SU-DHL-6 (cell line): ENCODE measurements around the gene NOTCH3.

Experiments used
- H2AFZ ChIP-seq: fragments of 200-600 bp; sonication (generic); 2 replicates; pipeline ENCODE4 v1.6.1; 2014; ENCODE audit warnings: low read depth, mild to moderate bottlenecking, moderate library complexity, mixed read lengths, antibody characterized with exemption, low read length; ENCODE audit not compliant: severe bottlenecking
- H3F3A ChIP-seq: fragments of 200-600 bp; shearing (Covaris generic); 2 replicates; pipeline ENCODE4 v1.6.0; 2016; ENCODE audit warnings: antibody characterized with exemption, mild to moderate bottlenecking; ENCODE audit not compliant: insufficient read depth
- H3K27ac ChIP-seq: fragments of 200-600 bp; sonication (generic); 2 replicates; pipeline ENCODE4 v1.5.1; 2016; ENCODE audit warnings: low read depth, mild to moderate bottlenecking, low read length, moderate library complexity, mixed read lengths
- H3K27me3 ChIP-seq: fragments of 200-600 bp; sonication (generic), shearing (Covaris generic); 2 replicates; pipeline ENCODE4 v1.6.0; 2014; ENCODE audit warnings: mild to moderate bottlenecking, low read length
- H3K36me3 ChIP-seq: fragments of 200-600 bp; sonication (generic); 2 replicates; pipeline ENCODE4 v1.6.1; 2014; ENCODE audit warnings: mild to moderate bottlenecking, low read length, mixed read lengths
- H3K4me2 ChIP-seq: fragments of 300-600, 200-600 bp; shearing (Covaris generic), sonication (generic); 2 replicates; pipeline ENCODE4 v1.6.0; 2014; ENCODE audit warnings: low read length, low read depth, mild to moderate bottlenecking; ENCODE audit not compliant: poor library complexity, severe bottlenecking
- H3K4me3 ChIP-seq: fragments of 200-600 bp; sonication (generic); 2 replicates; pipeline ENCODE4 v1.5.1; 2014; ENCODE audit warnings: antibody characterized with exemption, low read length, mild to moderate bottlenecking, mixed read lengths; ENCODE audit not compliant: insufficient read depth, poor library complexity, severe bottlenecking
- H3K79me2 ChIP-seq: fragments of 200-600 bp; sonication (generic); 2 replicates; pipeline ENCODE4 v1.6.1; 2014; ENCODE audit warnings: mild to moderate bottlenecking, low read length, moderate library complexity; ENCODE audit not compliant: insufficient read depth
- H3K9ac ChIP-seq: fragments of 200-600 bp; sonication (generic); 2 replicates; pipeline ENCODE4 v1.7.0; 2014; ENCODE audit warnings: mild to moderate bottlenecking, low read length
- H3K9me2 ChIP-seq: fragments of 200-600 bp; sonication (generic); replicated peaks from 2 replicates; pipeline ENCODE4 v1.6.1; 2014; ENCODE audit warnings: low read length; ENCODE audit not compliant: insufficient read depth
- H3K9me3 ChIP-seq: fragments of 200-600 bp; sonication (generic); 2 replicates; pipeline ENCODE4 v1.6.1; 2014; ENCODE audit warnings: low read length, mixed read lengths; ENCODE audit not compliant: insufficient read depth
- H4K20me1 ChIP-seq: fragments of 200-600 bp; sonication (generic); 2 replicates; pipeline ENCODE4 v1.6.1; 2014; ENCODE audit warnings: low read depth, mild to moderate bottlenecking, antibody characterized with exemption, low read length, moderate library complexity, mixed read lengths
- CTCF ChIP-seq: fragments of 200-600 bp; sonication (generic); IDR thresholded peaks from one replicate; pipeline ENCODE4 v1.5.1; 2017; ENCODE audit warnings: antibody characterized with exemption, mild to moderate bottlenecking, low read length, moderate library complexity; ENCODE audit not compliant: insufficient read depth, poor library complexity, severe bottlenecking
- EZH2phosphoT487 ChIP-seq: fragments of 200-600 bp; sonication (generic), shearing (Covaris generic); conservative IDR thresholded peaks from 2 replicates; pipeline ENCODE4 v1.6.1; 2018; ENCODE audit warnings: mild to moderate bottlenecking, antibody characterized with exemption, low read length, moderate library complexity, mixed read lengths

NOTCH3 gene

GRCh38 chr19:15170345-15170744 lies 30.4 kb downstream of the NOTCH3 start:
- no peaks in the 10 kb centered on the region for H3K79me2 ChIP-seq
- no peak overlapping the region for H2AFZ ChIP-seq
- H4K20me1 ChIP-seq, result no peaks in the 10 kb centered on the region
- H3K9ac ChIP-seq, result no peak overlapping the region
- peaks cover 11% of the 10 kb centered on the region; the same call in 1 of the 2 replicates for H3K9me3 ChIP-seq
- H3K27ac ChIP-seq, result no peak overlapping the region
- no peaks in the 10 kb centered on the region for H3K36me3 ChIP-seq
- no peaks in the 10 kb centered on the region for H3K27me3 ChIP-seq
- no peaks in the 10 kb centered on the region for H3K9me2 ChIP-seq
- H3F3A ChIP-seq, result no peaks in the 10 kb centered on the region
- TF ChIP-seq CTCF (no peak), EZH2phosphoT487 (no peak)
- no peak overlapping the region for H3K4me2 ChIP-seq
- H3K4me3 ChIP-seq, result no peak overlapping the region

GRCh38 chr19:15169541-15170285 lies 31.1 kb downstream of the NOTCH3 start:
- no peak overlapping the region for H3K4me2 ChIP-seq
- no peaks in the 10 kb centered on the region for H3K27me3 ChIP-seq
- H3K79me2 ChIP-seq, result no peaks in the 10 kb centered on the region
- no peak overlapping the region for H3K4me3 ChIP-seq
- H3F3A ChIP-seq, result no peaks in the 10 kb centered on the region
- H3K9me2 ChIP-seq, result no peaks in the 10 kb centered on the region
- TF ChIP-seq CTCF (no peak), EZH2phosphoT487 (no peak)
- H3K9ac ChIP-seq, result no peak overlapping the region
- H3K9me3 ChIP-seq, result peaks cover 17% of the 10 kb centered on the region; the same call in 1 of the 2 replicates
- H3K27ac ChIP-seq, result no peak overlapping the region
- no peaks in the 10 kb centered on the region for H3K36me3 ChIP-seq
- no peaks in the 10 kb centered on the region for H4K20me1 ChIP-seq
- H2AFZ ChIP-seq, result no peak overlapping the region

GRCh38 chr19:15166700-15167099 lies 34.1 kb downstream of the NOTCH3 start:
- Histone ChIP-seq H3K9me2 (no peaks in the 10 kb centered on the region), H3K4me2 (no peak overlapping the region), H4K20me1 (no peaks in the 10 kb centered on the region), H3K79me2 (no peaks in the 10 kb centered on the region), H3K9me3 (peaks cover 20% of the 10 kb centered on the region; the same call in 1 of the 2 replicates), H3F3A (no peaks in the 10 kb centered on the region), H3K4me3 (no peak overlapping the region), H2AFZ (no peak overlapping the region), H3K27me3 (no peaks in the 10 kb centered on the region), H3K27ac (no peak overlapping the region), H3K9ac (no peak overlapping the region), H3K36me3 (no peaks in the 10 kb centered on the region)
- TF ChIP-seq CTCF (no peak), EZH2phosphoT487 (no peak)
